SK-N-SH treated with all-trans-retinoic acid at 6 μM for 48 hours (cell line): ENCODE measurements around the gene KLHL35.
A peak's percentile ranks its signal among the peaks of the same experiment; 100 is the strongest.

Experiments
- ATAC-seq: fragments of 200-7000 bp; cut with Tn5 transposase; 3 replicates; pipeline ENCODE4 v1.9.1; 2020; ENCODE audit warnings: mild to moderate bottlenecking, moderate library complexity
- ARNTL ChIP-seq: fragments of 450-650 bp; formaldehyde crosslinking; IDR thresholded peaks from 2 replicates; pipeline ENCODE4 v1.5.0; 2020; ENCODE audit warnings: low read depth, mild to moderate bottlenecking, moderate library complexity, borderline replicate concordance
- BACH2 ChIP-seq: fragments of 250-450 bp; sonication (Bioruptor Pico); IDR thresholded peaks from 2 replicates; pipeline ENCODE4 v1.9.0; 2021; ENCODE audit warnings: mild to moderate bottlenecking, borderline replicate concordance
- CREB5 ChIP-seq: fragments of 250-450 bp; sonication (Bioruptor Pico); IDR thresholded peaks from 2 replicates; pipeline ENCODE4 v1.5.1; 2020; ENCODE audit warnings: low read depth, mild to moderate bottlenecking, moderate library complexity
- CSRNP3 ChIP-seq: fragments of 250-450 bp; sonication (Bioruptor Pico); IDR thresholded peaks from 2 replicates; pipeline ENCODE4 v1.5.1; 2021; ENCODE audit warnings: mild to moderate bottlenecking, moderate library complexity
- ESRRG ChIP-seq: fragments of 250-450 bp; sonication (Bioruptor Pico); IDR thresholded peaks from 2 replicates; pipeline ENCODE4 v1.6.1; 2021; ENCODE audit warnings: mild to moderate bottlenecking
- GLIS3 ChIP-seq: fragments of 250-450 bp; sonication (Bioruptor Pico); IDR thresholded peaks from 2 replicates; pipeline ENCODE4 v1.5.0; 2020; ENCODE audit warnings: mild to moderate bottlenecking, moderate library complexity
- ISL1 ChIP-seq: fragments of 250-450 bp; sonication (Bioruptor Pico); IDR thresholded peaks from 2 replicates; pipeline ENCODE4 v2.1.2; 2022; ENCODE audit warnings: mild to moderate bottlenecking, moderate library complexity
- OSR1 ChIP-seq: fragments of 250-450 bp; sonication (Bioruptor Pico); IDR thresholded peaks from 2 replicates; pipeline ENCODE4 v1.8.0; 2022; ENCODE audit warnings: moderate library complexity, mild to moderate bottlenecking, inconsistent platforms
- PATZ1 ChIP-seq: fragments of 250-450 bp; sonication (Bioruptor Pico); IDR thresholded peaks from 2 replicates; pipeline ENCODE4 v1.8.0; 2020; ENCODE audit warnings: mild to moderate bottlenecking, moderate library complexity, borderline replicate concordance
- POU6F1 ChIP-seq: fragments of 250-450 bp; sonication (Bioruptor Pico); IDR thresholded peaks from 2 replicates; pipeline ENCODE4 v1.8.0; 2021; ENCODE audit warnings: low read depth, mild to moderate bottlenecking, moderate library complexity, borderline replicate concordance
- PPARA ChIP-seq: fragments of 250-450 bp; sonication (Bioruptor Pico); IDR thresholded peaks from 2 replicates; pipeline ENCODE4 v1.5.0; 2020; ENCODE audit warnings: mild to moderate bottlenecking, borderline replicate concordance
- RARB ChIP-seq: fragments of 250-450 bp; sonication (Bioruptor Pico); IDR thresholded peaks from 2 replicates; pipeline ENCODE4 v1.8.0; 2021; ENCODE audit warnings: mild to moderate bottlenecking, moderate library complexity
- TCF4 ChIP-seq: fragments of 250-450 bp; sonication (Bioruptor Pico); IDR thresholded peaks from 2 replicates; pipeline ENCODE4 v1.8.0; 2021; ENCODE audit warnings: mild to moderate bottlenecking, moderate library complexity, borderline replicate concordance
- TOX ChIP-seq: fragments of 250-450 bp; sonication (Bioruptor Pico); IDR thresholded peaks from 2 replicates; pipeline ENCODE4 v1.8.0; 2021; ENCODE audit warnings: mild to moderate bottlenecking, moderate library complexity, borderline replicate concordance
- TSHZ2 ChIP-seq: fragments of 250-450 bp; sonication (Bioruptor Pico); IDR thresholded peaks from 2 replicates; pipeline ENCODE4 v1.5.0; 2020; ENCODE audit warnings: mild to moderate bottlenecking, moderate library complexity
- ZC3H10 ChIP-seq: fragments of 250-450 bp; sonication (Bioruptor Pico); IDR thresholded peaks from 2 replicates; pipeline ENCODE4 v1.5.1; 2021; ENCODE audit warnings: mild to moderate bottlenecking, moderate library complexity
- ZFP3 ChIP-seq: fragments of 250-450 bp; sonication (Bioruptor Pico); IDR thresholded peaks from 2 replicates; pipeline ENCODE4 v1.5.0; 2020; ENCODE audit warnings: mild to moderate bottlenecking, moderate library complexity
- ZFP30 ChIP-seq: fragments of 450-650 bp; formaldehyde crosslinking; IDR thresholded peaks from 2 replicates; pipeline ENCODE4 v1.5.0; 2022; ENCODE audit warnings: mild to moderate bottlenecking, moderate library complexity
- ZNF565 ChIP-seq: fragments of 450-650 bp; formaldehyde crosslinking; conservative IDR thresholded peaks from 2 replicates; pipeline ENCODE4 v1.5.0; 2020; ENCODE audit warnings: low read depth, mild to moderate bottlenecking, moderate library complexity
- ZNF70 ChIP-seq: fragments of 450-650 bp; formaldehyde crosslinking; IDR thresholded peaks from 2 replicates; pipeline ENCODE4 v1.5.0; 2020; ENCODE audit warnings: mild to moderate bottlenecking, moderate library complexity
- ZNF8 ChIP-seq: fragments of 450-650 bp; formaldehyde crosslinking; IDR thresholded peaks from 2 replicates; pipeline ENCODE4 v1.5.0; 2020; ENCODE audit warnings: mild to moderate bottlenecking, moderate library complexity

The KLHL35 gene

GRCh38 chr11:75474240-75474639 lies 41.2 kb upstream of the KLHL35 start:
- ATAC-seq, result peak; percentile 49
- TF ChIP-seq ESRRG (CRISPR knock-in tag), result no peak
- TF ChIP-seq POU6F1 (CRISPR knock-in tag), result no peak
- TF ChIP-seq TOX, result no peak
- no peak for TF ChIP-seq ZNF8 (CRISPR knock-in tag)
- TF ChIP-seq ZC3H10, result no peak
- no peak for TF ChIP-seq PPARA (CRISPR knock-in tag)
- no peak for TF ChIP-seq TSHZ2 (CRISPR knock-in tag)
- TF ChIP-seq CREB5, result no peak
- no peak for TF ChIP-seq ISL1 (CRISPR knock-in tag)
- no peak for TF ChIP-seq ZFP30 (CRISPR knock-in tag)
- TF ChIP-seq OSR1 (CRISPR knock-in tag), result no peak
- no peak for TF ChIP-seq PATZ1 (CRISPR knock-in tag)
- no peak for TF ChIP-seq CSRNP3 (CRISPR knock-in tag)
- no peak for TF ChIP-seq ARNTL (CRISPR knock-in tag)
- TF ChIP-seq ZNF565, result no peak
- TF ChIP-seq TCF4 (CRISPR knock-in tag), result no peak
- no peak for TF ChIP-seq ZFP3 (CRISPR knock-in tag)
- no peak for TF ChIP-seq ZNF70 (CRISPR knock-in tag)
- TF ChIP-seq BACH2, result no peak

GRCh38 chr11:75473684-75474083 lies 40.7 kb upstream of the KLHL35 start:
- no peak for ATAC-seq
- TF ChIP-seq GLIS3 (no peak), ESRRG (CRISPR knock-in tag) (no peak), ZC3H10 (no peak), RARB (CRISPR knock-in tag) (no peak), CREB5 (no peak), POU6F1 (CRISPR knock-in tag) (no peak), ZFP3 (CRISPR knock-in tag) (no peak), ZFP30 (CRISPR knock-in tag) (no peak)
